GM12878 (cell line): Measurements from ENCODE around the gene PRSS2. TPM values are rescaled to one million over a fixed set of nuclear protein-coding genes. Genes with fewer than 3 reads are reported as not detected.

ENCODE experiments used
- ATAC-seq: fragments of 200-7000 bp; cut with Tn5 transposase; 3 replicates; pipeline ENCODE4 v1.9.1; 2020; ENCODE audit warnings: mild to moderate bottlenecking, moderate library complexity
- BruUV-seq: library from RNA; stranded (reverse); fragments of 400-500 nt; replicated peaks from 2 replicates; lab custom pipeline; 2021; lab: Mats Ljungman, UMichigan
- CTCF ChIA-PET: fragments of 300-600 bp; sonication (Branson Sonifier 250); formaldehyde crosslinking; extraction: SDS; loops from one replicate; lab custom pipeline; 2021; ENCODE audit warnings: inconsistent platforms; lab: Yijun Ruan, JAX
- POLR2A ChIA-PET: fragments of 350-600 bp; formaldehyde crosslinking; extraction: SDS; loops from one replicate; lab custom pipeline; 2021; ENCODE audit warnings: inconsistent platforms; lab: Charles Lee
- RAD21 ChIA-PET: fragments of 300-600 bp; sonication (Branson Sonifier 250); formaldehyde crosslinking; loops from one replicate; lab custom pipeline; 2023; ENCODE audit warnings: antibody characterized with exemption; ENCODE audit not compliant: unreplicated experiment; lab: Charles Lee
- SMC1A ChIA-PET: fragments of 300-600 bp; sonication (Branson Sonifier 250); formaldehyde crosslinking; loops from one replicate; lab custom pipeline; 2023; ENCODE audit not compliant: unreplicated experiment, uncharacterized antibody; lab: Charles Lee
- DNase-seq: peaks from one replicate; pipeline ENCODE4 v3.0.0-alpha.2; 2011; ENCODE audit warnings: low read depth, low spot score
- FAIRE-seq: peaks from 3 replicates; lab custom pipeline; 2011; peaks lifted over from hg19 to GRCh38; lab: Jason Lieb, UNC
- H2AFZ ChIP-seq: 2 replicates; pipeline ENCODE4 v1.6.0; 2011; ENCODE audit warnings: low read depth, low read length, control low read depth; ENCODE audit not compliant: control insufficient read depth
- H3K27ac ChIP-seq: 2 replicates; pipeline ENCODE4 v1.5.1; 2011; ENCODE audit warnings: control low read depth; ENCODE audit not compliant: control insufficient read depth, insufficient read depth
- H3K27me3 ChIP-seq, 2 experiments: replicated peaks in 1 of 2; 2 replicates each; pipeline versions ENCODE4 v1.6.0 to v1.6.1; 2011; ENCODE audit warnings: low read length in 1 of 2; ENCODE audit not compliant: control insufficient read depth in 2 of 2, insufficient read depth in 2 of 2
- H3K36me3 ChIP-seq, 2 experiments: 2 replicates each; pipeline ENCODE4 v1.5.1; 2011; ENCODE audit warnings: low read length in 1 of 2; ENCODE audit not compliant: control insufficient read depth in 2 of 2, insufficient read depth in 2 of 2
- H3K4me1 ChIP-seq: 2 replicates; pipeline ENCODE4 v1.6.1; 2011; ENCODE audit warnings: mild to moderate bottlenecking, low read length, moderate library complexity, mixed read lengths; ENCODE audit not compliant: control insufficient read depth, insufficient read depth
- H3K4me2 ChIP-seq: 2 replicates; pipeline ENCODE4 v1.6.0; 2011; ENCODE audit warnings: control low read depth; ENCODE audit not compliant: control insufficient read depth, insufficient read depth
- H3K4me3 ChIP-seq: fragments of 200-600 bp; sonication (generic); 2 replicates; pipeline ENCODE4 v1.5.1; 2016
- H3K79me2 ChIP-seq: 2 replicates; pipeline ENCODE4 v1.6.0; 2011; ENCODE audit warnings: low read length; ENCODE audit not compliant: control insufficient read depth, insufficient read depth
- H3K9ac ChIP-seq: 2 replicates; pipeline ENCODE4 v1.8.0; 2011; ENCODE audit warnings: low read length, control low read depth, mixed read lengths; ENCODE audit not compliant: control insufficient read depth, insufficient read depth
- H3K9me3 ChIP-seq: replicated peaks from 3 replicates; pipeline ENCODE4 v1.5.1; 2011; ENCODE audit warnings: mild to moderate bottlenecking, low read length; ENCODE audit not compliant: control insufficient read depth, insufficient read depth
- H4K20me1 ChIP-seq: 2 replicates; pipeline ENCODE4 v1.6.0; 2011; ENCODE audit not compliant: control insufficient read depth, insufficient read depth
- BHLHE40 ChIP-seq, 2 experiments: fragments of 450-650 bp in 1 of 2; IDR thresholded peaks; 2 replicates each; pipeline ENCODE4 v1.6.1; 2011 to 2017; ENCODE audit warnings: low read depth in 2 of 2, borderline replicate concordance in 1 of 2, improper control_type of control experiment in 1 of 2, low read length in 1 of 2, mild to moderate bottlenecking in 1 of 2
- BMI1 ChIP-seq: fragments of 450-650 bp; IDR thresholded peaks from 2 replicates; pipeline ENCODE4 v1.6.1; 2016; ENCODE audit warnings: mild to moderate bottlenecking, moderate library complexity, borderline replicate concordance
- IKZF1 ChIP-seq: fragments of 450-650 bp; conservative IDR thresholded peaks from 2 replicates; pipeline ENCODE4 v1.6.1; 2017; ENCODE audit warnings: antibody characterized with exemption, mild to moderate bottlenecking
- IKZF2 ChIP-seq, 2 experiments: fragments of 450-650 bp; IDR thresholded peaks; 2 replicates each; pipeline ENCODE4 v1.6.1; 2017; ENCODE audit warnings: mild to moderate bottlenecking in 2 of 2, moderate library complexity in 2 of 2
- NBN ChIP-seq: fragments of 450-650 bp; IDR thresholded peaks from 2 replicates; pipeline ENCODE4 v1.6.1; 2016
- NFYA ChIP-seq: IDR thresholded peaks from 2 replicates; pipeline ENCODE4 v1.6.1; 2011; ENCODE audit warnings: low read depth, mild to moderate bottlenecking, low read length, improper control_type of control experiment, borderline replicate concordance
- RAD21 ChIP-seq: IDR thresholded peaks from 2 replicates; pipeline ENCODE4 v1.6.1; 2011; ENCODE audit warnings: mild to moderate bottlenecking, low read depth, low read length, moderate library complexity; ENCODE audit not compliant: insufficient read depth
- RAD51 ChIP-seq: fragments of 450-650 bp; IDR thresholded peaks from 2 replicates; pipeline ENCODE4 v1.6.1; 2016; ENCODE audit warnings: moderate library complexity, mild to moderate bottlenecking, inconsistent platforms
- SIX5 ChIP-seq: IDR thresholded peaks from 2 replicates; pipeline ENCODE4 v1.6.1; 2011; ENCODE audit warnings: mild to moderate bottlenecking, low read depth, low read length, moderate library complexity; ENCODE audit not compliant: severe bottlenecking
- SKIL ChIP-seq: fragments of 450-650 bp; IDR thresholded peaks from 2 replicates; pipeline ENCODE4 v1.6.1; 2017; ENCODE audit warnings: mild to moderate bottlenecking, low read depth, inconsistent platforms; ENCODE audit not compliant: poor library complexity, severe bottlenecking
- SMARCA5 ChIP-seq: fragments of 450-650 bp; IDR thresholded peaks from 2 replicates; pipeline ENCODE4 v1.6.1; 2017; ENCODE audit warnings: mild to moderate bottlenecking
- SMC3 ChIP-seq: IDR thresholded peaks from 2 replicates; pipeline ENCODE4 v1.6.1; 2011; ENCODE audit warnings: low read length, improper control_type of control experiment, borderline replicate concordance
- ZNF24 ChIP-seq: fragments of 450-650 bp; IDR thresholded peaks from 2 replicates; pipeline ENCODE4 v1.6.1; 2017; ENCODE audit warnings: antibody characterized with exemption, mild to moderate bottlenecking
- WGBS: methylation state at CpG from one replicate; pipeline ENCODE4 v1.1.6; 2016; ENCODE audit warnings: low lambda C conversion rate; ENCODE audit not compliant: insufficient replicate concordance, insufficient coverage; ENCODE audit errors: missing lambda C conversion rate; 5-methylcytosine and 5-hydroxymethylcytosine counted together
- in situ Hi-C: fragments of 300-500 bp; cut with MboI; formaldehyde crosslinking; loops from 9 replicates; pipeline ENCODE4 v1.14.3; 2018; ENCODE audit warnings: mixed read lengths
- intact Hi-C: fragments of 100-400 bp; cut with micrococcal nuclease; formaldehyde crosslinking; loops from one replicate; pipeline ENCODE4 v1.14.2; 2022; ENCODE audit not compliant: unreplicated experiment
- polyA plus RNA-seq, 11 experiments: library from polyadenylated mRNA; depleted of rRNA in 4 of 11; unstranded in 6 of 11; stranded (reverse) in 5 of 11; fragments of >200 nt; fragmentation: Nextera tagmentation in 4 of 11; fragmentation: Illumina TruSeq in 1 of 11; extraction: Ambion mirVana in 4 of 11; extraction: Trizol in 1 of 11; gene quantifications; 1 replicate in 1 of 11; 2 replicates in 10 of 11; pipeline versions ENCODE4 v1.2.1 to v1.2.3, GENCODE V29; 2011 to 2016; ENCODE audit warnings: inconsistent platforms in 2 of 11, missing spikeins in 2 of 11, low read depth in 1 of 11
- total RNA-seq, 4 experiments: library from RNA; depleted of rRNA in 3 of 4; stranded (reverse); fragments of >200 nt in 3 of 4; fragmentation: Illumina TruSeq in 1 of 4; extraction: Trizol in 1 of 4; gene quantifications; 2 replicates each; pipeline versions ENCODE4 v1.2.1 to v1.2.3, GENCODE V29; 2013 to 2021
- TF ChIP-seq, protein P1 (sequence below), 3 experiments: IDR thresholded peaks in 2 of 3; conservative IDR thresholded peaks in 1 of 3; 2 replicates each; pipeline ENCODE4 v1.5.1; 2011; ENCODE audit warnings: low read depth in 3 of 3, low read length in 3 of 3, mild to moderate bottlenecking in 3 of 3, control low read depth in 2 of 3, moderate library complexity in 2 of 3, inconsistent platforms in 1 of 3, mixed read lengths in 1 of 3; ENCODE audit not compliant: control insufficient read depth in 2 of 3, insufficient read depth in 1 of 3; ENCODE audit errors: extremely low read depth in 1 of 3
- TF ChIP-seq, protein P2 (sequence below): fragments of 450-650 bp; formaldehyde crosslinking; IDR thresholded peaks from 2 replicates; pipeline ENCODE4 v1.5.0; 2022; ENCODE audit warnings: mild to moderate bottlenecking, missing genetic modification characterization

The PRSS2 gene
- total and polyA plus RNA-seq, 10 of the 15 experiments (the other 5 are each of a cell fraction or from before 2014, with no cell fraction given) = 0.21 to 28.8 (median 0.41) TPM; not detected in 7

- no peaks in the 10 kb centered on the region for H3K36me3 ChIP-seq
- CTCF ChIA-PET = interaction anchor here (0.7 to 28.6 kb wide), 58 partner anchors 9 to 404 kb away, joined by 3 to 1055 read pairs (median 5); partner anchors contain the start of genes EPHB6 and PRSS2
- intact Hi-C loops (loop anchor here (1.0 kb wide), 5 partner anchors 28 to 179 kb away; no protein-coding TSS in a partner anchor), in situ Hi-C loops (loop anchor here (5.0 kb wide), 2 partner anchors 139 to 179 kb away; no protein-coding TSS in a partner anchor)
- peaks cover 46% of the 10 kb centered on the region for H3K4me1 ChIP-seq
- H3K27me3 ChIP-seq = no peaks in the 10 kb centered on the region
- no peaks in the 10 kb centered on the region for H4K20me1 ChIP-seq
- H3K4me3 ChIP-seq = no peak overlapping the region
- H3K27ac ChIP-seq = peak overlapping the region; percentile 24; the same call in 1 of the 2 replicates
- no peak overlapping the region; the same call in 1 of the 2 replicates for H2AFZ ChIP-seq
- SMC1A ChIA-PET = interaction anchor here (0.6 to 12.9 kb wide), 32 partner anchors 8 to 352 kb away, joined by 3 to 786 read pairs (median 8); partner anchors contain the start of gene PRSS2
- BruUV-seq = no TSS peak
- no peak for DNase-seq
- no peaks in the 10 kb centered on the region for H3K79me2 ChIP-seq
- RAD21 ChIA-PET = interaction anchor here (0.6 to 13.5 kb wide), 37 partner anchors 7 to 272 kb away, joined by 3 to 813 read pairs (median 6); partner anchors contain the start of gene PRSS2
- H3K9me3 ChIP-seq = no peaks in the 10 kb centered on the region
- no peak overlapping the region for H3K4me2 ChIP-seq
- ATAC-seq = peak; percentile 1; the same call in 2 of the 3 replicates
- POLR2A ChIA-PET = interaction anchor here (0.9 to 15.3 kb wide), 6 partner anchors 19 to 97 kb away, joined by 3 to 325 read pairs (median 7); partner anchors contain the start of gene PRSS2
- 27% methylated on average over 6 of the region's 6 CpGs for WGBS
- FAIRE-seq = no peak
- H3K9ac ChIP-seq = no peak overlapping the region
- TF ChIP-seq IKZF2 (IDR thresholded peaks at IDR 0.05) = peak; percentile 32 to 43; a peak in 2 of 4 replicates
- TF ChIP-seq, protein P1, sequence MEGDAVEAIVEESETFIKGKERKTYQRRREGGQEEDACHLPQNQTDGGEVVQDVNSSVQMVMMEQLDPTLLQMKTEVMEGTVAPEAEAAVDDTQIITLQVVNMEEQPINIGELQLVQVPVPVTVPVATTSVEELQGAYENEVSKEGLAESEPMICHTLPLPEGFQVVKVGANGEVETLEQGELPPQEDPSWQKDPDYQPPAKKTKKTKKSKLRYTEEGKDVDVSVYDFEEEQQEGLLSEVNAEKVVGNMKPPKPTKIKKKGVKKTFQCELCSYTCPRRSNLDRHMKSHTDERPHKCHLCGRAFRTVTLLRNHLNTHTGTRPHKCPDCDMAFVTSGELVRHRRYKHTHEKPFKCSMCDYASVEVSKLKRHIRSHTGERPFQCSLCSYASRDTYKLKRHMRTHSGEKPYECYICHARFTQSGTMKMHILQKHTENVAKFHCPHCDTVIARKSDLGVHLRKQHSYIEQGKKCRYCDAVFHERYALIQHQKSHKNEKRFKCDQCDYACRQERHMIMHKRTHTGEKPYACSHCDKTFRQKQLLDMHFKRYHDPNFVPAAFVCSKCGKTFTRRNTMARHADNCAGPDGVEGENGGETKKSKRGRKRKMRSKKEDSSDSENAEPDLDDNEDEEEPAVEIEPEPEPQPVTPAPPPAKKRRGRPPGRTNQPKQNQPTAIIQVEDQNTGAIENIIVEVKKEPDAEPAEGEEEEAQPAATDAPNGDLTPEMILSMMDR (IDR thresholded peaks at IDR 0.05 in 2 of 3, conservative IDR thresholded peaks at IDR 0.05 in 1 of 3; ENCODE audit: control insufficient read depth in 2 of 3, extremely low read depth in 1 of 3, insufficient read depth in 1 of 3, low read depth in 3 of 3, low read length in 3 of 3) = peak; percentile 55 to 73 (median 65)
- TF ChIP-seq RAD21 = peak; percentile 94
- TF ChIP-seq, protein P2, sequence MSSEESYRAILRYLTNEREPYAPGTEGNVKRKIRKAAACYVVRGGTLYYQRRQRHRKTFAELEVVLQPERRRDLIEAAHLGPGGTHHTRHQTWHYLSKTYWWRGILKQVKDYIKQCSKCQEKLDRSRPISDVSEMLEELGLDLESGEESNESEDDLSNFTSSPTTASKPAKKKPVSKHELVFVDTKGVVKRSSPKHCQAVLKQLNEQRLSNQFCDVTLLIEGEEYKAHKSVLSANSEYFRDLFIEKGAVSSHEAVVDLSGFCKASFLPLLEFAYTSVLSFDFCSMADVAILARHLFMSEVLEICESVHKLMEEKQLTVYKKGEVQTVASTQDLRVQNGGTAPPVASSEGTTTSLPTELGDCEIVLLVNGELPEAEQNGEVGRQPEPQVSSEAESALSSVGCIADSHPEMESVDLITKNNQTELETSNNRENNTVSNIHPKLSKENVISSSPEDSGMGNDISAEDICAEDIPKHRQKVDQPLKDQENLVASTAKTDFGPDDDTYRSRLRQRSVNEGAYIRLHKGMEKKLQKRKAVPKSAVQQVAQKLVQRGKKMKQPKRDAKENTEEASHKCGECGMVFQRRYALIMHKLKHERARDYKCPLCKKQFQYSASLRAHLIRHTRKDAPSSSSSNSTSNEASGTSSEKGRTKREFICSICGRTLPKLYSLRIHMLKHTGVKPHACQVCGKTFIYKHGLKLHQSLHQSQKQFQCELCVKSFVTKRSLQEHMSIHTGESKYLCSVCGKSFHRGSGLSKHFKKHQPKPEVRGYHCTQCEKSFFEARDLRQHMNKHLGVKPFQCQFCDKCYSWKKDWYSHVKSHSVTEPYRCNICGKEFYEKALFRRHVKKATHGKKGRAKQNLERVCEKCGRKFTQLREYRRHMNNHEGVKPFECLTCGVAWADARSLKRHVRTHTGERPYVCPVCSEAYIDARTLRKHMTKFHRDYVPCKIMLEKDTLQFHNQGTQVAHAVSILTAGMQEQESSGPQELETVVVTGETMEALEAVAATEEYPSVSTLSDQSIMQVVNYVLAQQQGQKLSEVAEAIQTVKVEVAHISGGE (CRISPR knock-in tag) = no peak
- peak; percentile 88 for TF ChIP-seq SMC3
- peak; percentile 73; the same call in 1 of the 2 replicates for TF ChIP-seq BMI1
- no peak for TF ChIP-seq NFYA
- TF ChIP-seq SMARCA5 = peak; percentile 48; the same call in 1 of the 2 replicates
- TF ChIP-seq BHLHE40 (IDR thresholded peaks at IDR 0.05; ENCODE audit: borderline replicate concordance in 1 of 2, low read depth in 2 of 2, low read length in 1 of 2) = peak; percentile 85 to 89
- TF ChIP-seq NBN = 0 out of 2 replicates have a peak, but pooled peaks have one; percentile 23
- TF ChIP-seq SIX5 = no peak
- TF ChIP-seq RAD51 = peak; percentile 44
- peak; percentile 50 for TF ChIP-seq IKZF1
- peak; percentile 73; the same call in 1 of the 2 replicates for TF ChIP-seq ZNF24
- peak; percentile 25 for TF ChIP-seq SKIL
Observed at GRCh38 chr7:142811154-142811737, 40.5 kb downstream of the PRSS2 start.
